IPS DF 19.7 (cell line): Measurements from ENCODE around the gene ERICH2.

Source experiments
- DNase-seq: peaks from one replicate; pipeline ENCODE4 v3.0.0-alpha.2; 2013; ENCODE audit warnings: low read depth, low spot score

ERICH2 gene

DNA sequence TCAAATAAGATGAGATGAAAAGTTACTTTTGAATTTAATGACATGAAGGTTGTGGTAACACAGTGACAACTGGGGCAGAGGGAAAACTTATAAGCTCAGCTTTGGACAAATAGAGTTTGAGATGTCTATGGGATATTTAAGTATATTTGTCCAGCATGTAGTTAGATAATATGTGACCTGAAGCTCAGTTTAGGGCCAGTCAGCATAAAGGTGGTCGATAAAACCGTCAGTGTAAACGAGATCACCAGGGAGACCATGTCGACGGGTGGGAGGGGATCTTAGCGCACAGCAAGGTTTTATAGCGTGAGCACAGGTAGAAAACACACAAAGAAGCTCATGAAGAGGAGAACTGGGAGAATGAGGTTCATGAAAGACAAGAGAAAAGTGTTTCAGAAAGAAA, 7.4 kb upstream of the ERICH2 start:
- DNase-seq = no peak

DNA sequence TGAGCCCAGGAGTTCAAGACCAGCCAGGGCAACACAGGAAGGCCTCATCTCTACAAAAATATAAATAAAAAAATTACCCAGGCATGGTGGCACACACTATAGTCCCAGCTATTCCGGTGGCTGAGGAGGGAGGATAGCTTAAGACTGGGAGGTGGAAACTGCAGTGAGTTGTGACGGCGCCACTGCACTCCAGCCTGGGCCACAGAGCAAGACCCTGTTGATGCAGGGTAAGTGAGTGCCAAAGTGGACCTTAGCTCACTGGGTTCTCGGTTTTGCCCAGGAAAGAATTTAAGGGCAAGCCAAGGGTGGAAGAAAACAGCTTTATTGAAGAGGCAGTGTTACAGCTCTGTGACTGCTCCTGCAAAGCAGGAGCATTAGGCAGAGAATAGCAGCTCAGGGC, 6.9 kb upstream of the ERICH2 start:
- no peak for DNase-seq

DNA sequence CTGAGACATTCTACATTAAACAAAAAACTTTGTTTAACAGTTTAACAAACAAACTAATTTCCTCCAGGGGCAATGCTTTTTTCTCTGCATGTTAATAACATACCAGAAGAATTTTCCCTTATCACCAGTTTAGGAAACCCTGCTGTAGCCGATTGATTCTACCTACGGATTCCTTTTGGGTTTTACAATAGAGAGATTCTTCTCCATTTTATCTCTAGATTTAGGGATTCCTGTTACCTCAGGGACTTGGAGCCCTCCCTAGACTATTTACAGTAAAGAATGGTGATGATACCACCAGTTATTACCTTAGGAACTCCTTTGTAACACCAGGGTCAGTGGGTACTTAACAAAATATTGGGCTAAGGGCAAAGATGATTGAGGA, 5.3 kb upstream of the ERICH2 start:
- no peak for DNase-seq

DNA sequence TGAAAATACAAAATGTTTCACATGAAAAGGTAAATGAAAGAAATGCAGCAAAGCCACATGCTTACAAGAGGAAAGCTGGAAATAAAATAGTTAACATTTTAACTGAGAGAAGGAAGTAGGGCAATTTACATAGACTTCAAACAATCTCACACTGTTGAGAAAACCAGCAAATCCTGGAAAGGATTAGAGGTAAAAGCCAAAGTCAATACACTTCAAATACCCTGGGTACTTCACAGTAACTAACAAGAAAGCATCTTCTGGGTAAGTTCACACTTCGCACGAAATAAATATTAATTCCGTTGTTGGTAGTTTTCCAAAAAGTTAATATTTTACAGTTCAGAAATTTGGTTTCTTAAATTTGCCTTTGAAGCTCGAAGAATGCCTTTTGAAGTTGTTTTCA, 3.5 kb upstream of the ERICH2 start:
- DNase-seq = no peak

DNA sequence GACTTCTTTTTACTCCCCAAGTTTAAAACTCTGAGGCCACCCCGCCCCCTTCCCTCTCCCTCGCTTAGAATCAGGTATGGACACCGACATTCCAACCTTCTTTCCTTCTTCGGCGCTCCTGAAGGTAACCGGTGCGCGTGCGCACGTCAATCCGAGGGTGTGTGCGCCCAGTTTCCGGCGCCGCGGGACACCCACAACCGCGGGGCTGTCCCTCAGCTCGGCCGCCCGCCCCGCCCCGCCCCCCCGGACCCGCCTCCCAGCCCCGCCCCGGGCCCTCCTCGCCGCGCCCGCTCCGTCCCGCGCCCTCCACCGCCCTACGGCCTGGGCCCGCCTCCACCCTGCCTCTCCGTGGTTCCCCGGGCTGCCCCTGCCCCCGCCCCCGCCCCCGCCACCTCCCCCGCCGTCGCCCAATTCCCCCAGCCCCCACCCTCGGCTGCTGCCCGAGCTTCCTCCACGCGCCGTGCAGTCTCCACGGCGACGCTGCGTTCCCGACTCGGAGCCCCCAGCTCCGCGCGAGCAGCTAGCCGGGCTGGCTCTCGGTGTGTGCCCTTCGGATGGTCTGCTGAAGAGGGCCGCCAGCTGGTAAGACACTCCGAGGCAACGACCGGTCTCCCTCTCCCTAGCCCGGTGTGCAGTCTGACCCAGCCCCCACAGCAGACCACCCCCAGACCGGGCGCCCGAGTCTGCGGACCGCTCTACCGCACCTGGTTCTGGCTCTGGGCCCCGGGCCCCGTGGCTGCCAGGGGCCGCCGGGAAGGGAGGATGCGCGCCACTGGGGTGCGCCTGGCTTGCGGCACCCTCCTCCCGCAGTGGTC, 635 bp downstream of the ERICH2 start:
- peak; percentile 76 for DNase-seq

DNA sequence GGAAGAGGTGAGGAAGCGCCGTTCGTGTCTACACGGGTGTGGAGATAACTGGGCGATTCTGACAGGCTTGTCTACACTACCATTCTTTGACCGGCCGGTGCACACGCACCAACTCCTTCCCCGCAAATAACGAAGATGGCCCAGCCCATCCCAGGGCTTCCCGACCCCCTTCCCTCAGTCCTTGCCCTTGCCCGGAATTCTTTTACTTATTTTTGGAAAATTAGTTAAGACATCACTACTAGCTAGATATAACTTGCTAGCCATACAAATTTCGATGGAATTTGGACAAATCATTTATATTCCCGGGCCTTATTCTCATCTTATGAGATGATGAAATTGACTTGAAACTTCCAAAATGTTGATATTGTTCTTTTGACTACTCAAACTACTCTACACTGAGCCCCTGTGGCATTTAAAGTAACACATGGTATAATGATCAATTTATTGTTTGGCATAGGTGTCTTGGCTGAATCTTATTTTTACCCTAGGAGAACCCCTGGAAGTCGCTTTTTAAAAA, 1.3 kb downstream of the ERICH2 start:
- DNase-seq = no peak

DNA sequence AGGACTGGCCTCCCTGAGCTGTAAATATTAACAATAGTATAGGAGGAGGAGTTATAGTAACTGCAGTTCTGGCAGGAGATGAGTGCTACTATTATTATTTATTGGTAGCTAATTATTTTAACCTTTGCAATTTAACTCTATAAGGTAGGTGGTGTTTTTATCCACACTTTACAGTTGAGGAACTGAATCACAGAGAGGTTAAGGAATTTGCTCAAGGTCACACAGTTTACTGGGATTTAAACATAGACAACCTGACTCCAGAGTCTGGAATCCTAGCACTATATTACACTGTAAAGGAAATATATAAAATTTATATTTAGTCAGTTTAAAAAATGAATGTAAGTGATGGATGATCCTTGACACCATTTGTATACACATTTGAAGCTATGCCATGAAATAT, 2.1 kb downstream of the ERICH2 start:
- DNase-seq = no peak

DNA sequence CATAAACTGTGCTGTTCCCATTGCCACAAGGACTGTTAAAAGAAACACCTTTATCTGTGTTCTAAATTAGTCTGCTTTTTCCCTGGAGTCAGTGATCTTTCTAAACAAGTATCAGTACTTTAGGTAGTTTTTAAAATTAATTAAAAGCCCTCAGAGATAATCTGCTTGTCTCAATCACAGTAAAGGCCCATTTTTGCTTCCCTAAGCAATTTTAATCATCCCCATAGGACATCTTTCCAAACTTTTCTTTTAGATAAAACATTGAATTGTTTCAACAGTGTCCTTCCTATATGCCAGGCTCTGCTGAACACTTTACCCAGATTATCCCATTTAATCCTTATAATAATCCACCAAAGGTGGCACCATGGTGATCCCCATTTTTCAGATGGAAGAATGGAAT, 3.9 kb downstream of the ERICH2 start:
- no peak for DNase-seq

DNA sequence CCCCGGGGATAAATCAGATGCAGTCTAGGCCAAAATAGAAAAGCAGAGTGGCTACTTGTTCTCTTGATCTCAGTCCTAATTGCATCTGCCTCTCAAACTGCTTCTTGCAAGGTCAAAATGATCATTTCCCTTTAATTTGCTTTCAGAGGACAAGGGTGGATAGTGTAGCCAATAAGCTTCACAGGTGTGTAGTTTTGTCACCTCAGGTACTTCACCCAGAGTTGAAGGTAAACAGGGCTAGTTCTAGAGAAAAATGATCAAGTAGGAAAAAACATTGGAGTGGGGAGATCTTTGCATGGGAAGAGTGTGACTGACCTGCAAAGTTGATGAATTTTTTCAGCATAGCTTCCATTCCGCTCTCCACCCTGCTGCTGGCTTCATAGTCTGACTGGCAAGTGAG, 8.7 kb downstream of the ERICH2 start:
- DNase-seq = no peak

DNA sequence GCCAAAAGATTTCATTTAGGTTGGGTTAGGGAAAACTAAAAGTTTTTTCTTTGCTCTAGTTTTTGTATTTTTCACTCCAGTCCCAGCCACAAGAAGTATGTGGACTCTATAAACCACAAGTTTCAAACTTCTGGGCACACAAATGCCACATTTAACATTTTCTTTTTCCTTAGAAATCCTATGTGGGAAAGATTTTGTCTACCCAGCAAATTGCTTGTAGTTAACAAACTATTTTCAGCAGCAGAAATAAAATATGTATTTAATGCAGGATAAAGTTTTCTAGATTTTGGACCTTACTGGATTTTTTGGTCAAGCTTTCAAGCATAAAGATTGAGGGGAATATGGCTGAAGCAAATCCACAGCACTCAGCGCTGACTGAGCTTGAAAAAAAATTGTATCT, 9.1 kb downstream of the ERICH2 start:
- DNase-seq = no peak

DNA sequence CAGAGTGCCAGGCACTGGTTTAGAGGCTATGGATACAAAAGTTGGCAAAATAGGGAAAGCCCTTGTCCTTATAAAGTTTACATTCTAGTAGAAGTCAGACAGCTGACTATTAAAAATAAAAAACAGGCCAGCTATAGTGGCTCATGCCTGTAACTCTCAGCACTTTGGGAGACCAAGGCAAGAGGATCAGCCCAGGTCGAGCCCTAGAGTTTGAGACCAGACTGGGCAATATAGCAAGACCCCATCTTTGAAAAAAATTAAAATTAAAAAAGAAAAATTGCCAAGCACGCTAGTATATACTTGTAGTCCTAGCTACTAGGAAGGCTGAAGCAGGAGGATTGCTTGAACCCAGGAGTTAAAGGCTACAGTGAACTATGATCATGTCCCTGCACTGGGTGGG, 12.5 kb downstream of the ERICH2 start:
- no peak for DNase-seq

DNA sequence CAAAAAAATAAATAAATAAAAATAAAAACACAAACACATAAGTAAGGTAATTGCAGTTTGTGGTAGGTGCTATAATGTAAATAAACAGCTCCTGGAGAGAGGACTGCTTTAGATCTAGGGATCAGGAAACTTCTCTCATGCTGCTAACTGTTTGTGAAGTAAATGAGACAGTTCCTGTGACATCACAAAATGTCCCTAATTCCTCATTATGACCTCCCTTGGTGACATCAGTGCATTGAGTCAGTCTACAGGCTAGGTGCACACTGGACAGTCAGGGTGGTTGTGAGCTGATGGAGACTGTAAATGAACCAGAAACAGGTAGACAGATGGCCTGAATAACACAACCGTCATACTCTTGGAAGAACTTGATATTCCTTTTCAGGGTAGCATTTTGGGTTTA, 13.4 kb downstream of the ERICH2 start:
- no peak for DNase-seq

DNA sequence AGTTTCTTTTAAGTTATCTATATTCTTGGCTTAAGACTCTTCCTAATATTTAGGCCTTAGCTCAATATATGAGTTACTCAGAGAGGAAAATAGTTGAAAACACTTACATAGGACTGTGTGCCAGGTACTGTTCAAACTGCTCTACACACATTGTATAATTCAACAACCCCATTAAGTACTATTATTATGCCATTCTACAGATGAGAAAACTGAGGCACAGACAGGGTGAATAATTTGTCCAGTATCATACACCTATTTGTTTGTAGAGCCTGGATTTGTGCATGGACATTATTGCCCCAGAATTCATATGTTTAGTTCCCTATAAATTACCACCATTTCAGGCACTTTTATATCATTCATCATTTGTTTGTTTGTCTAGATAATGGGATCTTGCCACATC, 28.8 kb downstream of the ERICH2 start:
- no peak for DNase-seq

DNA sequence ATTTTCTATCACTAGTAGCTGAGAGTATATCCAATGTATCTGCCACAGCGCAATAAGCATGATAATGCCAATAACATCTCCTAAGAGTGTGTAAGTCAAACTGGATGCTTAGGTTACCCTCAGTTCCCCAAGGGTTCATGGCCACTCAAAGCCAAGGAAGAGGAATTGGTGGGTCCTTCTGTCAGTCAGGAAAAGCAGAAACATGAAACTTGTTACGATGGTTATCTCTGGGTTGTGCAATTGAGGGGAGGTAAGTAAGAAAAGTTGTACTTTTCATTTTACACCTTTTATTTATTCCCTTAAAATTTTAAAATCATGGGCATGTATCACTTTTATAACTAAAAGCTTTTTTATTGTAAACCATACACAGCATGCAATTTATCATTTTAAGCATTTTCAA, 36.4 kb downstream of the ERICH2 start:
- no peak for DNase-seq

DNA sequence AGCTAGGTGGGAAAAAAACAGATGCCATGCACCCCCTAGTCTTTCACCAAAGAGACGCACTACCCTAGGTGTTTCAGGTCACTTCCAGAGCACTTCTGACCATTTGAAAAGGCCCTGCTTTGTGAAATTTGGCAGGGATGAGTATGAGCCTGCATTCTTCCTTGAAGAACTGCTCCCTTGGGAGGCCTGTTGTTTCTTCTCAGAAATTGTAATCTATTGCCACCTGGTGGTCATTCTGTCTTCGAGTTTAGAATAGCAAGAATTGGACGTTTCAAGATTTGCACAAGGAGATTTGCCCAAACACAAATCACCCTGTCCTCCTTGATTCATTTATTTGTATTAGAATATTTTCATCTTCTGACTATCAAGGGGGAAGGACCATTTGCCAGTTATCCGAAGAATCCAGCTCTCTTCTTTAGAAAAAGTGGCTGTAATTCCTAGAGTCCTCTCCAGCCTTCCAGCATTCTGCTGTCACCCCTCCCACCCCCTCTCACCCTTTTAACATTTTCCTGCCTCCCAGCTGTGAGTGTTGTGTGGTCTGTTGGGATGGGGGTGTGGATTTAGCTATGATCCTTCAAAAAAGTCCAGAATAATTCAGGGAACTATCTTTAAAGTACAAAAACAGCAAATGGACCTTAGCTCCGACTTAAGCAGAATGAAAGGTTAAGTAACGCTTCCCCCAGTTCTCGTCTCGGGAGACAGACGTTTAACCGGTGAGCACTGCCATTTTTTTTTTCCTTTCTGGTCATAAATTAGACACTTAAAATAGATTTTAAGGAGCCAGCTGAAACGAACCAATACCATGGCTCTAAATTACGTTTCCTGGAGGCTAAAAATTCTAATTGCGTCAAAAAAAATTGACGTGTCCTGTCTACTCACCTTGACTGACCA, 42.8 kb downstream of the ERICH2 start:
- no peak for DNase-seq

DNA sequence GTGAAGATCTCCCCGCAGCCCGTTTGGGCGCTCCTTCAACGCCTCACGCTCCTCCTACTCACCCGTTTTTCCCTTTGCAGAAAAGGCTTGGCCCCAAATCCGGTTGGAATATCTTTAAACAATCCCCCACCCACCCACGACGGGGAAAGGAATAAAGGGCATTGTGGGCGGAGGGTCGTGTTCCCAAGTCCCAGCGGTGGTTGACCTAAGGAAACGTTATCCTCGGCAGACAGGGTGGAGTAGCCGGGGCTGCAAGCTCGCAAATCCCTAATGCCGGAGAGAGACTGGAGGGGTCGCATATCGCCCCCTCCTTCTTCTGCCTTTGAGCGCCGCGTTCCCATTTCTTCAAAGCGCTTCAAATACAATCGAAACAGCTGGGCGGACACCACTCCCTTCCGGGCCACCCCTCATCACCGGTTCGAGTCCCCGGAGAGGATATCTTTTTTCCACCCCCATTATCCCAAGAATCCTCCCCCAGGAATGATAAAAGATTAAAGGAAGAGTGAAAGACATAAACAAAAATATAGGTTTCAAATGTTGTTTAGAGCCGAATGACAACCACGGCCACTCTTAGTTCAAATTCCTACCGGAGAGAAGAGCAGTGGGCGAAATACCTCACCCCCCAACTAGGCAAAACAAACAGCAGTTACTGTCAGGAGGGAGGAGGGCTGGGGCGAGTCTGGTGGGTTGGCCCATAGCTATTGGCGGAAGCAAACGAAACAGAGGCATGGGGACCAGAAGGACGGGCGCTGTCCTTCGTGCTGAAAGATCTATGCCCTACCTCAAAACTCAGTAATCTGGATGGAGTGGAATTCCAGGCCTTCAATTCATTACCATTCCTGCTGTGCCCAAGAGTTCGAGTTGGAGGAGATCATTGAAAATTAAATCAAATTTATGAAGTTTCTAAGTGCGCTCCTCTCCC, 43.7 kb downstream of the ERICH2 start:
- no peak for DNase-seq

DNA sequence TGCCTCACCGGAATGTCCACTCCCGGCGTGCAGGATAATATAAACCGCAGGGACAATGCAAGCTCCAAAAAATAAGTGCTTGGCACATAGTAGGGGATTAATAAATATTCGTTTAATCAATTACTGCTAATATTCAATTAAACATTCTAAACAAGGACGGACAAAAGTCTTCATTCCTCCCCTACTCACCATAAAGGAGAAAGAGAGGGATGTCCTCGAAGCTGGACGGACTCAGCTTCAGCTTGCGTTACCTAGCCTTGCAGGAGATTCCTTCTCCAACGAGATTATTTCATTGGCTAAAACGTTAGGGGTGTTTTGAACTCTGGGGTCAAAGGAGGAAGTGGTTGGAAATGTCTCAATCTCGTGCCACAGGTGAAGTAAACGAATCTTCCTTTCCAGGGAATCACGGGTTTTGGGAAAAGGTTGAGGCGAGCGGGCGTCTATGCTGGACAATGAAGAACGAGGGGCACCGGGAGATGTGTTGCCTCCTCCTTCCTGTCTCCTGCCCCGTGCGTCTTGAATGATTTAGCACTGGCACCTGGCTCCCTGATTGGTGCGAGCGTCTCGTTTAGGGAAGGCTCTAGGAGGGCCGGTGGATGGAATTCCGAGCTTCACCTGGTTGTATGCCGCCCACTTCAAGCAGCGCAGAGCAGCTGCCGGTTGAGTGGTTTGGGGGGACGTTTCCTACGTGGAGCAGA, 44.5 kb downstream of the ERICH2 start:
- no peak for DNase-seq

DNA sequence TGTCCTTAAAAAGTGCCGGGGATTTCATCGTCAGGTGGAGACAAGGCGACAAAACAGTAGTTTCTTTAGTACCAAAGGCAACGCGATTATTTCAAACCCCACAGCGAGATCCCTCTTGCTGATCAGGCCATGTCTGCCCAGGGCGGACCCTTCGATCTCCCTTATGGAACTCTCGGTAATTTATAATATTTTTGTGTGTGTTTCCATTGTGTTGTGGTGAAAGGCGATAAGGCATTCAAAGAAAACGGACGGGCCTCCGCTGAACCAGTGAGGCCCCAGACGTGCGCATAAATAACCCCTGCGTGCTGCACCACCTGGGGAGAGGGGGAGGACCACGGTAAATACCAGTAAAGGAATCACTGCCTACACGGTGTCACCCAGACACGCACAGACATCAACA, 45.1 kb downstream of the ERICH2 start:
- DNase-seq = no peak

DNA sequence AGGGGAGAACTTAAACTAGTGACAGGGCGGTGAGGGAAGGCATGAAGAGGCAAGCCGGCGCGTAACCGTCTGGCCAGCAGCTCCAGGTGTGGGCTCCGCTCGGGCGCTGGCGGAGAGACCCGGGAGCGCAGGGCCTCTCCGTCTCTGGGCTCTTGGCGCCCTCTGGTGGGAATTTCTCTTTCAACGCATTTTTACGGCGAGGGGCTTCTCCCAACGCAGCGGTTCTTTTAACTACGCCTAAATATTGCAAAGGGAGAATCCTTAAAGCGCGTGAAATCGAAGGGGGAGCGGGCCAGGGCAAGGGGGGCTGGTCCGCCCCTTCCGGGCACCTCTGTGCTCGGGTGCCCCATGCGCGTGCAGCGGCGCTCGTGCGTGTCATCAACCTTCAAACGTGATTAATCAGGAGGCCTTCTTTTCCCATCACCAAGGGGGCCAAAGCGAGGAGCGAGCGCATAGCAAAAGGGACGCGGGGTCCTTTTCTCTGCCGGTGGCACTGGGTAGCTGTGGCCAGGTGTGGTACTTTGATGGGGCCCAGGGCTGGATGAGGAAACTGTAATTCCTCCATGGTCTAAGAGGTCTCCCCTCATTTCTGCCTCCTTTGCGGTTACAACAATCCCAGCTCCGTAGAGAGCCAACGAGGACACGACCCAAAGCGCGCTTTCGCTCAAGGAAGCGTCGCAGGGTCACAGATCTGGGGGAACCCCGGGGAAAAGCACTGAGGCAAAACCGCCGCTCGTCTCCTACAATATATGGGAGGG, 45.7 kb downstream of the ERICH2 start:
- DNase-seq = no peak

DNA sequence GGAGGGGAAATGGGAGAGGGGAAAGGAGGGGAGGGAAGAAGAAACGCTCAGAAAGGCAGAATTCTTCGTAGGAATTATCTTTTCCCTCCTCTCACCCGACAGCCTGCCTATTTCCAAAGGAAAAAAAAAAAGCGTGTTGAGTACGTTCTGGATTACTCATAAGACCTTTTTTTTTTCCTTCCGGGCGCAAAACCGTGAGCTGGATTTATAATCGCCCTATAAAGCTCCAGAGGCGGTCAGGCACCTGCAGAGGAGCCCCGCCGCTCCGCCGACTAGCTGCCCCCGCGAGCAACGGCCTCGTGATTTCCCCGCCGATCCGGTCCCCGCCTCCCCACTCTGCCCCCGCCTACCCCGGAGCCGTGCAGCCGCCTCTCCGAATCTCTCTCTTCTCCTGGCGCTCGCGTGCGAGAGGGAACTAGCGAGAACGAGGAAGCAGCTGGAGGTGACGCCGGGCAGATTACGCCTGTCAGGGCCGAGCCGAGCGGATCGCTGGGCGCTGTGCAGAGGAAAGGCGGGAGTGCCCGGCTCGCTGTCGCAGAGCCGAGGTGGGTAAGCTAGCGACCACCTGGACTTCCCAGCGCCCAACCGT, 46.4 kb downstream of the ERICH2 start, which contains the start of gene GAD1:
GAD1 (plus strand) TSS at position 384 of the 589 bp plus-strand sequence. CDS start 1,705 bp downstream, outside the sequence.
- no peak for DNase-seq
